Liver (tissue), 9 donors: Measurements from ENCODE around the gene FAM186B. TPM values are rescaled to one million over a fixed set of nuclear protein-coding genes. Genes with fewer than 3 reads are reported as not detected.

Experiments
- DNase-seq: peaks from one replicate; pipeline ENCODE4 v3.0.0-alpha.2; 2017; ENCODE audit warnings: low spot score
- H3K27ac ChIP-seq, 2 donors: one replicate each; pipeline ENCODE4 v1.7.0; 2013; ENCODE audit warnings: inconsistent platforms in 2 of 2, low read length in 2 of 2, control low read depth in 1 of 2, low read depth in 1 of 2, mild to moderate bottlenecking in 1 of 2
- H3K27me3 ChIP-seq, 4 donors: one replicate each; pipeline versions ENCODE4 v1.6.1 to v1.7.0; 2013; ENCODE audit warnings: low read length in 3 of 4, inconsistent platforms in 1 of 4, mild to moderate bottlenecking in 1 of 4, moderate library complexity in 1 of 4; ENCODE audit not compliant: control insufficient read depth in 4 of 4, insufficient read depth in 4 of 4
- H3K36me3 ChIP-seq, 4 donors: one replicate each; pipeline versions ENCODE4 v1.6.1 to v1.7.0; 2013; ENCODE audit warnings: low read length in 3 of 4, mild to moderate bottlenecking in 3 of 4, low read depth in 1 of 4, moderate library complexity in 1 of 4; ENCODE audit not compliant: control insufficient read depth in 4 of 4, insufficient read depth in 3 of 4
- H3K4me1 ChIP-seq, 4 donors: one replicate each; pipeline versions ENCODE4 v1.6.1 to v1.7.0; 2013; ENCODE audit warnings: low read length in 3 of 4, mild to moderate bottlenecking in 3 of 4, moderate library complexity in 1 of 4; ENCODE audit not compliant: control insufficient read depth in 4 of 4, insufficient read depth in 4 of 4
- H3K4me3 ChIP-seq, 3 donors: one replicate each; pipeline versions ENCODE4 v1.6.1 to v1.7.0; 2013; ENCODE audit warnings: low read length in 3 of 3, control low read depth in 1 of 3, low read depth in 1 of 3, mild to moderate bottlenecking in 1 of 3
- H3K9ac ChIP-seq, 2 donors: one replicate each; pipeline ENCODE4 v1.7.0; 2013; ENCODE audit warnings: low read length in 2 of 2, mild to moderate bottlenecking in 2 of 2, moderate library complexity in 2 of 2, control low read depth in 1 of 2, low read depth in 1 of 2
- H3K9me3 ChIP-seq, 4 donors: one replicate each; pipeline versions ENCODE4 v1.6.1 to v1.7.0; 2013; ENCODE audit warnings: low read length in 3 of 4; ENCODE audit not compliant: control insufficient read depth in 4 of 4
- EGR1 ChIP-seq, 2 donors: IDR thresholded peaks; 2 replicates each; pipeline ENCODE4 v1.6.1; 2016 to 2018; ENCODE audit warnings: antibody characterized with exemption in 2 of 2, low read depth in 2 of 2
- FOXA1 ChIP-seq: IDR thresholded peaks from 2 replicates; pipeline ENCODE4 v1.6.1; 2016; ENCODE audit warnings: antibody characterized with exemption
- FOXA2 ChIP-seq: IDR thresholded peaks from 2 replicates; pipeline ENCODE4 v1.6.1; 2016; ENCODE audit warnings: antibody characterized with exemption
- GABPA ChIP-seq, 2 donors: IDR thresholded peaks in 1 of 2; conservative IDR thresholded peaks in 1 of 2; 2 replicates each; pipeline ENCODE4 v1.6.1; 2016; ENCODE audit warnings: antibody characterized with exemption in 2 of 2, mild to moderate bottlenecking in 1 of 2, moderate library complexity in 1 of 2
- HNF4A ChIP-seq, 2 donors: conservative IDR thresholded peaks; 2 replicates each; pipeline ENCODE4 v1.6.1; 2016; ENCODE audit warnings: antibody characterized with exemption in 2 of 2, mild to moderate bottlenecking in 2 of 2
- HNF4G ChIP-seq: IDR thresholded peaks from 2 replicates; pipeline ENCODE4 v1.6.1; 2016; ENCODE audit warnings: antibody characterized with exemption
- JUND ChIP-seq, 2 donors: IDR thresholded peaks; 2 replicates each; pipeline ENCODE4 v1.6.1; 2016; ENCODE audit warnings: antibody characterized with exemption in 2 of 2
- NR2F2 ChIP-seq: IDR thresholded peaks from 2 replicates; pipeline ENCODE4 v1.6.1; 2016; ENCODE audit warnings: antibody characterized with exemption
- RAD21 ChIP-seq, 2 donors: IDR thresholded peaks; 2 replicates each; pipeline ENCODE4 v1.6.1; 2016; ENCODE audit warnings: antibody characterized with exemption in 2 of 2, mild to moderate bottlenecking in 2 of 2
- REST ChIP-seq: IDR thresholded peaks from 2 replicates; pipeline ENCODE4 v1.6.1; 2016; ENCODE audit warnings: antibody characterized with exemption, mild to moderate bottlenecking
- RXRA ChIP-seq, 2 donors: IDR thresholded peaks; 2 replicates each; pipeline ENCODE4 v1.6.1; 2017 to 2018; ENCODE audit warnings: antibody characterized with exemption in 2 of 2, mild to moderate bottlenecking in 1 of 2
- SP1 ChIP-seq: IDR thresholded peaks from 2 replicates; pipeline ENCODE4 v1.6.1; 2018; ENCODE audit warnings: antibody characterized with exemption, mild to moderate bottlenecking
- TAF1 ChIP-seq: conservative IDR thresholded peaks from 2 replicates; pipeline ENCODE4 v1.6.1; 2016; ENCODE audit warnings: antibody characterized with exemption, mild to moderate bottlenecking
- YY1 ChIP-seq: IDR thresholded peaks from 2 replicates; pipeline ENCODE4 v1.6.1; 2016; ENCODE audit warnings: antibody characterized with exemption, mild to moderate bottlenecking
- WGBS: extraction: QIAGEN DNeasy Blood & Tissue Kit; methylation state at CpG from one replicate; pipeline ENCODE4 v1.1.7; 2013; 5-methylcytosine and 5-hydroxymethylcytosine counted together
- polyA plus RNA-seq, 2 donors: library from polyadenylated mRNA; stranded (reverse) in 1 of 2; unstranded in 1 of 2; fragments of 200-250 nt in 1 of 2; fragments of >200 nt in 1 of 2; fragmentation: Nextera tagmentation in 1 of 2; extraction: Ambion mirVana in 1 of 2; gene quantifications; one replicate each; pipeline versions ENCODE4 v1.2.1 to v1.2.3, GENCODE V29; 2013 to 2015
- total RNA-seq, 2 donors: library from RNA; depleted of rRNA; stranded (reverse); fragments of >200 nt; gene quantifications; one replicate each; pipeline ENCODE4 v1.2.3, GENCODE V29; 2014
- TF ChIP-seq, protein P1 (sequence below): IDR thresholded peaks from 2 replicates; pipeline ENCODE4 v1.6.1; 2016; ENCODE audit warnings: antibody characterized with exemption
- TF ChIP-seq, protein P2 (sequence below): IDR thresholded peaks from 2 replicates; pipeline ENCODE4 v1.6.1; 2016; ENCODE audit warnings: antibody characterized with exemption
- TF ChIP-seq, protein P3 (sequence below): IDR thresholded peaks from 2 replicates; pipeline ENCODE4 v1.6.1; 2016; ENCODE audit warnings: antibody characterized with exemption
- donor health status: healthy.
- donor health status: healthy.
- donor health status: healthy.
- donor health status: healthy.
- donor health status: healthy.

The FAM186B gene
- total and polyA plus RNA-seq, 4 donors, result 0.19 to 0.84 (median 0.42) TPM

- Histone ChIP-seq H3K27ac (peak within 1 kb of the TSS; percentile 78 to 85), H3K36me3 (peaks cover 10 to 22% (median 16%) of the 10 kb centered on the region in 4 donors), H3K9me3 (no peaks in the 10 kb centered on the region), H3K4me1 (peaks cover 3 to 21% (median 19%) of the 10 kb centered on the region in 4 donors), H3K4me3 (peak within 1 kb of the TSS; percentile 64 to 96 (median 95)), H3K27me3 (no peaks in the 10 kb centered on the region), H3K9ac (peak within 1 kb of the TSS; percentile 86 to 94)
- peak; percentile 86 for DNase-seq
- under 1% methylated on average over 54 of the region's 54 CpGs for WGBS
- TF ChIP-seq JUND (IDR thresholded peaks at IDR 0.05), result no peak
- peak; percentile 46 for TF ChIP-seq NR2F2
- TF ChIP-seq RAD21 (IDR thresholded peaks at IDR 0.05), result no peak
- TF ChIP-seq, protein P1, sequence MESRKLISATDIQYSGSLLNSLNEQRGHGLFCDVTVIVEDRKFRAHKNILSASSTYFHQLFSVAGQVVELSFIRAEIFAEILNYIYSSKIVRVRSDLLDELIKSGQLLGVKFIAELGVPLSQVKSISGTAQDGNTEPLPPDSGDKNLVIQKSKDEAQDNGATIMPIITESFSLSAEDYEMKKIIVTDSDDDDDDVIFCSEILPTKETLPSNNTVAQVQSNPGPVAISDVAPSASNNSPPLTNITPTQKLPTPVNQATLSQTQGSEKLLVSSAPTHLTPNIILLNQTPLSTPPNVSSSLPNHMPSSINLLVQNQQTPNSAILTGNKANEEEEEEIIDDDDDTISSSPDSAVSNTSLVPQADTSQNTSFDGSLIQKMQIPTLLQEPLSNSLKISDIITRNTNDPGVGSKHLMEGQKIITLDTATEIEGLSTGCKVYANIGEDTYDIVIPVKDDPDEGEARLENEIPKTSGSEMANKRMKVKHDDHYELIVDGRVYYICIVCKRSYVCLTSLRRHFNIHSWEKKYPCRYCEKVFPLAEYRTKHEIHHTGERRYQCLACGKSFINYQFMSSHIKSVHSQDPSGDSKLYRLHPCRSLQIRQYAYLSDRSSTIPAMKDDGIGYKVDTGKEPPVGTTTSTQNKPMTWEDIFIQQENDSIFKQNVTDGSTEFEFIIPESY, result no peak
- peak in 1 of 2 donors; percentile 21 for TF ChIP-seq RXRA (IDR thresholded peaks at IDR 0.05)
- no peak for TF ChIP-seq TAF1
- TF ChIP-seq REST, result peak; percentile 42
- TF ChIP-seq SP1, result peak; percentile 44
- TF ChIP-seq FOXA1, result no peak
- TF ChIP-seq YY1, result peak; percentile 72
- TF ChIP-seq, protein P2, sequence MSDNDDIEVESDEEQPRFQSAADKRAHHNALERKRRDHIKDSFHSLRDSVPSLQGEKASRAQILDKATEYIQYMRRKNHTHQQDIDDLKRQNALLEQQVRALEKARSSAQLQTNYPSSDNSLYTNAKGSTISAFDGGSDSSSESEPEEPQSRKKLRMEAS, result no peak
- peak in 1 of 2 donors; percentile 35 for TF ChIP-seq EGR1 (IDR thresholded peaks at IDR 0.05; ENCODE audit: low read depth in 2 of 2)
- TF ChIP-seq HNF4G, result no peak
- TF ChIP-seq GABPA (IDR thresholded peaks at IDR 0.05 in 1 of 2, conservative IDR thresholded peaks at IDR 0.05 in 1 of 2), result peak; percentile 99 to 100
- TF ChIP-seq, protein P3, sequence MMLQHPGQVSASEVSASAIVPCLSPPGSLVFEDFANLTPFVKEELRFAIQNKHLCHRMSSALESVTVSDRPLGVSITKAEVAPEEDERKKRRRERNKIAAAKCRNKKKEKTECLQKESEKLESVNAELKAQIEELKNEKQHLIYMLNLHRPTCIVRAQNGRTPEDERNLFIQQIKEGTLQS, result no peak
- no peak for TF ChIP-seq HNF4A (conservative IDR thresholded peaks at IDR 0.05)
These were observed 37.6 kb downstream of the FAM186B start, which contains the start of gene MCRS1 for GRCh38 chr12:49567611-49568441. Gene MCRS1 (minus strand): TSS chr12:49568142. CDS start chr12:49566731, 1,411 bp downstream.

GRCh38 chr12:49567302-49567610 is 38.2 kb downstream of the FAM186B start:
- WGBS, result 7% methylated on average over 11 of the region's 11 CpGs

More at GRCh38 chr12:49567302-49567610, 38.2 kb downstream of the FAM186B start:
- peak overlapping the region; percentile 86 to 94 for H3K9ac ChIP-seq
- H3K36me3 ChIP-seq, result peaks cover 10 to 28% (median 22%) of the 10 kb centered on the region in 4 donors
- TF ChIP-seq FOXA1 (no peak), FOXA2 (no peak), EGR1 (IDR thresholded peaks at IDR 0.05; ENCODE audit: low read depth in 2 of 2) (no peak)
- H3K27me3 ChIP-seq, result no peaks in the 10 kb centered on the region
- peak overlapping the region; percentile 64 to 96 (median 95) for H3K4me3 ChIP-seq
- H3K9me3 ChIP-seq, result no peaks in the 10 kb centered on the region
- H3K27ac ChIP-seq, result no peak overlapping the region
- H3K4me1 ChIP-seq, result peaks cover 3 to 21% (median 19%) of the 10 kb centered on the region in 4 donors
- DNase-seq, result no peak
